ENCODE results near the gene ENSA. TPM values are rescaled to one million over a fixed set of nuclear protein-coding genes. Genes with fewer than 3 reads are reported as not detected.
"Not testable (repeated sequence)": the region's sequence is repeated elsewhere in the genome, so short reads cannot be mapped to it uniquely, and the experiment has no call there.

ENSA gene
- total and polyA plus RNA-seq, 4 donors: 19.0 to 59.8 (median 55.3) TPM

DNA sequence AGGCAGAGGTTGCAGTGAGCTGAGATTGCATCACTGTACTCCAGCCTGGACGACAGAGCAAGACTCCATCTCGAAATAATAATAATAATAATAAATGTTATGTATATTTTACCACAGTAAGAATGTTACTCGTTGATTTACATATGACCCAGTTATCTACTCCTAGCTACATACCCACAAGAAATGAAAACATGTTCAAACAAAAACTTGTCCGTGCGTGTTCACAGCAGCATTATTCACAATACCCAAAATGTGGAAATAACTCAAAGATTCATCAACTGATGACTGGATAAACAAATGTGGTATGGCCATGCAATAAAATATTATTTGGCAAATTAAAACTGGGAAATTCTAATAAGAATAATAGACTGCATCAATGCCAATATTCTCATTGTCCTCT lies 31.7 kb upstream of the ENSA start:
- H3K27me3 ChIP-seq (ENCODE audit: control insufficient read depth in 4 of 4, insufficient read depth in 4 of 4, low read length in 3 of 4): no peaks in the 10 kb centered on the region
- 98% methylated on average over 5 of the region's 5 CpGs for WGBS

DNA sequence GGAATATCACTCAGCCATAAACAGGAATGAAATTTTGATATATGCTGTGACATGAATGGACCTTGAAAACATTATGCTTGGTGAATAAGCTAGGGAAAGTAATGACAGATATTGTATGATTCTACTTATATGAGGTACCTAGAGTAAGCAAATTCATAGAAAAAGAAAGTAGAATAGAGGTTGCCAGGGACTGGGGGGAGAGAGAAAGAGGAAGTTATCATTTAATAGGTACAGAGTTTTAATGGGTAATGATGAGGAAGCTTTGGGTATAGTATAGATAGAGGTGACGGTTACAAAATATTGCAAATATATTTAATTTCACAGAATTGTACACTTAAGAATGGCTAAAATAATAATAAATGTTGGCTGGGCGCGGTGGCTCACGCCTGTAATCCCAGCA lies 31.2 kb upstream of the ENSA start:
- TF ChIP-seq HNF4A (conservative IDR thresholded peaks at IDR 0.05): no peak
- TF ChIP-seq TAF1 (conservative IDR thresholded peaks at IDR 0.05): no peak
- no peak for TF ChIP-seq NR2F2 (IDR thresholded peaks at IDR 0.05)
- TF ChIP-seq, protein P1, sequence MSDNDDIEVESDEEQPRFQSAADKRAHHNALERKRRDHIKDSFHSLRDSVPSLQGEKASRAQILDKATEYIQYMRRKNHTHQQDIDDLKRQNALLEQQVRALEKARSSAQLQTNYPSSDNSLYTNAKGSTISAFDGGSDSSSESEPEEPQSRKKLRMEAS (IDR thresholded peaks at IDR 0.05): no peak
- DNase-seq (ENCODE audit: low spot score): no peak
- WGBS: 97% methylated on average over 4 of the region's 4 CpGs
- no peaks in the 10 kb centered on the region for H3K27me3 ChIP-seq (ENCODE audit: control insufficient read depth in 4 of 4, insufficient read depth in 4 of 4, low read length in 3 of 4)
- H3K9me3 ChIP-seq (ENCODE audit: control insufficient read depth in 4 of 4, low read length in 3 of 4): no peaks in the 10 kb centered on the region
- H3K4me1 ChIP-seq (ENCODE audit: control insufficient read depth in 4 of 4, insufficient read depth in 4 of 4, low read length in 3 of 4): peaks cover 0 to 1% (median 0%) of the 10 kb centered on the region in 4 donors
- H3K36me3 ChIP-seq (ENCODE audit: control insufficient read depth in 4 of 4, insufficient read depth in 3 of 4, low read depth in 1 of 4, low read length in 3 of 4): peaks cover 0 to 14% (median 7%) of the 10 kb centered on the region in 4 donors
- no peak overlapping the region for H3K27ac ChIP-seq (ENCODE audit: low read depth in 1 of 2, low read length in 2 of 2)
- H3K9ac ChIP-seq (ENCODE audit: low read depth in 1 of 2, low read length in 2 of 2): no peak overlapping the region
- H3K4me3 ChIP-seq (ENCODE audit: low read depth in 1 of 3, low read length in 3 of 3): no peak overlapping the region

More for the DNA sequence above, 31.7 kb upstream of the ENSA start:
- H3K9ac ChIP-seq (ENCODE audit: low read depth in 1 of 2, low read length in 2 of 2): no peak overlapping the region
- H3K36me3 ChIP-seq (ENCODE audit: control insufficient read depth in 4 of 4, insufficient read depth in 3 of 4, low read depth in 1 of 4, low read length in 3 of 4): peaks cover 0 to 14% (median 7%) of the 10 kb centered on the region in 4 donors
- H3K9me3 ChIP-seq (ENCODE audit: control insufficient read depth in 4 of 4, low read length in 3 of 4): no peaks in the 10 kb centered on the region
- H3K4me3 ChIP-seq (ENCODE audit: low read depth in 1 of 3, low read length in 3 of 3): no peak overlapping the region
- peaks cover 0 to 1% (median 0%) of the 10 kb centered on the region in 4 donors for H3K4me1 ChIP-seq (ENCODE audit: control insufficient read depth in 4 of 4, insufficient read depth in 4 of 4, low read length in 3 of 4)
- H3K27ac ChIP-seq (ENCODE audit: low read depth in 1 of 2, low read length in 2 of 2): no peak overlapping the region
- TF ChIP-seq, protein P2, sequence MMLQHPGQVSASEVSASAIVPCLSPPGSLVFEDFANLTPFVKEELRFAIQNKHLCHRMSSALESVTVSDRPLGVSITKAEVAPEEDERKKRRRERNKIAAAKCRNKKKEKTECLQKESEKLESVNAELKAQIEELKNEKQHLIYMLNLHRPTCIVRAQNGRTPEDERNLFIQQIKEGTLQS (IDR thresholded peaks at IDR 0.05): no peak
- TF ChIP-seq HNF4A (conservative IDR thresholded peaks at IDR 0.05): no peak
- DNase-seq (ENCODE audit: low spot score): no peak

DNA sequence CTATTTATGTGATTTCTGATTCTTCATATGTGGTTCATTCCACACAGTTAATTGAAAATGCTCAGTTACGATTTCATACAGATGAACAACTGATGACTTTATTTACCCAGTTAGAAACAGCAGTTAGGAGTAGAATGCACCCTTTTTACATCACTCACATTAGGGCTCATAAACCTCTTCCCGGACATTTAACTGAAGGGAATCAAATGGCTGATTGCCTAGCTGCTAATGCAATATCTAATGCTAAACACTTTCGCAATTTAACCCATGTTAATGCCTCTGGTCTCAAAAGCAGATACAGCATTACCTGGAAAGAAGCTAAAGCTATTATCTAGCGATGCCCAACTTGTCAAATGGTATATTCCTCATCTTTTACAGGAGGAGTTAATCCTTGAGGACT lies 27.7 kb upstream of the ENSA start:
- not testable (repeated sequence) for H3K4me1 ChIP-seq (ENCODE audit: control insufficient read depth in 4 of 4, insufficient read depth in 4 of 4, low read length in 3 of 4); H3K27ac ChIP-seq (ENCODE audit: low read depth in 1 of 2, low read length in 2 of 2); H3K27me3 ChIP-seq (ENCODE audit: control insufficient read depth in 4 of 4, insufficient read depth in 4 of 4, low read length in 3 of 4); DNase-seq (ENCODE audit: low spot score); H3K9ac ChIP-seq (ENCODE audit: low read depth in 1 of 2, low read length in 2 of 2); H3K4me3 ChIP-seq (ENCODE audit: low read depth in 1 of 3, low read length in 3 of 3); H3K9me3 ChIP-seq (ENCODE audit: control insufficient read depth in 4 of 4, low read length in 3 of 4)
- peaks cover 0 to 14% (median 7%) of the 10 kb centered on the region in 4 donors for H3K36me3 ChIP-seq (ENCODE audit: control insufficient read depth in 4 of 4, insufficient read depth in 3 of 4, low read depth in 1 of 4, low read length in 3 of 4)
- WGBS: 62% methylated on average over 4 of the region's 4 CpGs
- TF ChIP-seq YY1 (IDR thresholded peaks at IDR 0.05): peak; percentile 81
- TF ChIP-seq HNF4A (conservative IDR thresholded peaks at IDR 0.05): peak in 1 of 2 donors; percentile 28
- TF ChIP-seq RXRA (IDR thresholded peaks at IDR 0.05): peak in 1 of 2 donors; percentile 41

DNA sequence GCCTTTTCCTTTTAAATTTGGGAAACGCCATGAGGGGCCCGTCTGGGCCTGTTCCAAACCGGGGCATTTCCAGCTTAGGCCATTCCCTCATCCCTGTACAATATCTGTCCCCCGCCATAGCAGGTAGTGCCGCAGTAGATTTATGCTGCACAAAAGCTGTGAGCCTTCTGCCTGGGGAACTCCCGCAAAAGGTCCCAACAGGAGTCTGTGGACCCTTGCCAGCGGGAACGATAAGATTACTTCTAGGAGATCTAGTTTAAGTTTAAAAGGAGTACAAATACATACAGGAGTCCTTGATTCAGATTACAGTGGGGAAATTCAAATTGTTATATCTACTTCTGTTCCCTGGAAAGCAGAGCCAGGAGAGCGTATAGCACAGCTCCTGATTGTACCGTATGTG lies 25.2 kb upstream of the ENSA start:
- not testable (repeated sequence) for H3K4me1 ChIP-seq (ENCODE audit: control insufficient read depth in 4 of 4, insufficient read depth in 4 of 4, low read length in 3 of 4)

DNA sequence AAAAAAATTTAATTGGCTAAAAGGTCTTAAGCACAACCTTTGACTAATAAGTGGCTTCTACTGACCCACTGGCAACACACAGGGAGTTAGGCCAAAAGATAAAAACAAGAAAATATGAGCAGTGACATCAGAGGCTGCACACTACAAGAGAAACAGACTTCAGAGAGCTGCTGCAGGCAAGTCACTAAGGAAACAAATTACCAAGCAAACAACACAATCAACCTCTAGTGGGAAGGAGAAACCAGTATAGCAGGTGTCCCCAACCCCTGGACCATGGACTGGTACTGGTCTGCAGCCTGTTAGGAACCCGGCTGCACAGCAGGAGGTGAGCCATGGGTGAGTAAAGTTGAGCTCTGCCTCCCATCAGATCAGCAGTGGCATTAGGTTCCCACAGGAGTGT lies 20.8 kb upstream of the ENSA start:
- H3K9me3 ChIP-seq (ENCODE audit: control insufficient read depth in 4 of 4, low read length in 3 of 4): no peaks in the 10 kb centered on the region
- no peak overlapping the region for H3K27ac ChIP-seq (ENCODE audit: low read depth in 1 of 2, low read length in 2 of 2)
- H3K27me3 ChIP-seq (ENCODE audit: control insufficient read depth in 4 of 4, insufficient read depth in 4 of 4, low read length in 3 of 4): no peaks in the 10 kb centered on the region
- no peak for DNase-seq (ENCODE audit: low spot score)
- H3K4me1 ChIP-seq (ENCODE audit: control insufficient read depth in 4 of 4, insufficient read depth in 4 of 4, low read length in 3 of 4): peaks cover 0 to 3% (median 0%) of the 10 kb centered on the region in 4 donors
- WGBS: 83% methylated on average over 1 of the region's 1 CpG
- TF ChIP-seq, protein P1 (IDR thresholded peaks at IDR 0.05): no peak
- TF ChIP-seq NR2F2 (IDR thresholded peaks at IDR 0.05): peak; percentile 21
- no peak overlapping the region for H3K9ac ChIP-seq (ENCODE audit: low read depth in 1 of 2, low read length in 2 of 2)
- peaks cover 9 to 25% (median 19%) of the 10 kb centered on the region in 4 donors for H3K36me3 ChIP-seq (ENCODE audit: control insufficient read depth in 4 of 4, insufficient read depth in 3 of 4, low read depth in 1 of 4, low read length in 3 of 4)
- H3K4me3 ChIP-seq (ENCODE audit: low read depth in 1 of 3, low read length in 3 of 3): no peak overlapping the region

More for the DNA sequence above, 25.2 kb upstream of the ENSA start:
- H3K4me3 ChIP-seq (ENCODE audit: low read depth in 1 of 3, low read length in 3 of 3); H3K27ac ChIP-seq (ENCODE audit: low read depth in 1 of 2, low read length in 2 of 2); H3K27me3 ChIP-seq (ENCODE audit: control insufficient read depth in 4 of 4, insufficient read depth in 4 of 4, low read length in 3 of 4); H3K9me3 ChIP-seq (ENCODE audit: control insufficient read depth in 4 of 4, low read length in 3 of 4); DNase-seq (ENCODE audit: low spot score); H3K9ac ChIP-seq (ENCODE audit: low read depth in 1 of 2, low read length in 2 of 2); H3K36me3 ChIP-seq (ENCODE audit: control insufficient read depth in 4 of 4, insufficient read depth in 3 of 4, low read depth in 1 of 4, low read length in 3 of 4): not testable (repeated sequence)
- 97% methylated on average over 10 of the region's 10 CpGs for WGBS
